ENCODE results near the gene SLC24A3. TPM values are rescaled to one million over a fixed set of nuclear protein-coding genes. Genes with fewer than 3 reads are reported as not detected.

Gene SLC24A3
- total and polyA plus RNA-seq, 9 donors = 4.8 to 40.5 (median 18.6) TPM

GRCh38 chr20:19405958-19406357 lies 193.5 kb downstream of the SLC24A3 start:
- Histone ChIP-seq H3K9me3 (no peaks in the 10 kb centered on the region), H3K4me3 (no peak overlapping the region), H3K36me3 (no peaks in the 10 kb centered on the region), H3K4me1 (ENCODE audit: insufficient read depth) (no peaks in the 10 kb centered on the region), H3K27ac (no peak overlapping the region), H3K27me3 (no peaks in the 10 kb centered on the region)
- 84 to 88% (median 87%) methylated on average over 3 of the region's 3 CpGs for WGBS, 3 donors
- DNase-seq = no peak
- no peak for TF ChIP-seq POLR2A (IDR thresholded peaks at IDR 0.05)
- TF ChIP-seq, protein P1, sequence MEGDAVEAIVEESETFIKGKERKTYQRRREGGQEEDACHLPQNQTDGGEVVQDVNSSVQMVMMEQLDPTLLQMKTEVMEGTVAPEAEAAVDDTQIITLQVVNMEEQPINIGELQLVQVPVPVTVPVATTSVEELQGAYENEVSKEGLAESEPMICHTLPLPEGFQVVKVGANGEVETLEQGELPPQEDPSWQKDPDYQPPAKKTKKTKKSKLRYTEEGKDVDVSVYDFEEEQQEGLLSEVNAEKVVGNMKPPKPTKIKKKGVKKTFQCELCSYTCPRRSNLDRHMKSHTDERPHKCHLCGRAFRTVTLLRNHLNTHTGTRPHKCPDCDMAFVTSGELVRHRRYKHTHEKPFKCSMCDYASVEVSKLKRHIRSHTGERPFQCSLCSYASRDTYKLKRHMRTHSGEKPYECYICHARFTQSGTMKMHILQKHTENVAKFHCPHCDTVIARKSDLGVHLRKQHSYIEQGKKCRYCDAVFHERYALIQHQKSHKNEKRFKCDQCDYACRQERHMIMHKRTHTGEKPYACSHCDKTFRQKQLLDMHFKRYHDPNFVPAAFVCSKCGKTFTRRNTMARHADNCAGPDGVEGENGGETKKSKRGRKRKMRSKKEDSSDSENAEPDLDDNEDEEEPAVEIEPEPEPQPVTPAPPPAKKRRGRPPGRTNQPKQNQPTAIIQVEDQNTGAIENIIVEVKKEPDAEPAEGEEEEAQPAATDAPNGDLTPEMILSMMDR (IDR thresholded peaks at IDR 0.05) = no peak
- no peak for TF ChIP-seq EP300 (IDR thresholded peaks at IDR 0.05)
- intact Hi-C loops (cut with DNase I) = no loop called here

- H3K4me1 ChIP-seq (ENCODE audit: insufficient read depth) = peaks cover 1% of the 10 kb centered on the region
- H3K27me3 ChIP-seq = no peaks in the 10 kb centered on the region
- H3K36me3 ChIP-seq = no peaks in the 10 kb centered on the region
- 79 to 88% (median 83%) methylated on average over 2 of the region's 2 CpGs for WGBS, 3 donors
- no peak overlapping the region for H3K4me3 ChIP-seq
- no peak for DNase-seq
- TF ChIP-seq, protein P1 (IDR thresholded peaks at IDR 0.05) = no peak
- TF ChIP-seq POLR2A (IDR thresholded peaks at IDR 0.05) (no peak), EP300 (IDR thresholded peaks at IDR 0.05) (no peak)
- no peaks in the 10 kb centered on the region for H3K9me3 ChIP-seq
- no peak overlapping the region for H3K27ac ChIP-seq
- intact Hi-C loops (cut with DNase I) = no loop called here
These were observed 193.9 kb downstream of the SLC24A3 start for GRCh38 chr20:19406381-19406780.

GRCh38 chr20:19407196-19407595 lies 194.8 kb downstream of the SLC24A3 start:
- 83% methylated on average over 8 of the region's 8 CpGs for WGBS, 3 donors
- no peak overlapping the region for H3K27ac ChIP-seq
- H3K9me3 ChIP-seq = no peaks in the 10 kb centered on the region
- no peaks in the 10 kb centered on the region for H3K36me3 ChIP-seq
- intact Hi-C loops (cut with DNase I) = no loop called here
- no peak overlapping the region for H3K4me3 ChIP-seq
- H3K27me3 ChIP-seq = no peaks in the 10 kb centered on the region
- H3K4me1 ChIP-seq (ENCODE audit: insufficient read depth) = peaks cover 3% of the 10 kb centered on the region
- TF ChIP-seq POLR2A (IDR thresholded peaks at IDR 0.05) (no peak), EP300 (IDR thresholded peaks at IDR 0.05) (no peak)
- TF ChIP-seq, protein P1 (IDR thresholded peaks at IDR 0.05) = no peak
- DNase-seq = no peak

GRCh38 chr20:19407736-19408135 lies 195.3 kb downstream of the SLC24A3 start:
- Histone ChIP-seq H3K27me3 (no peaks in the 10 kb centered on the region), H3K9me3 (no peaks in the 10 kb centered on the region), H3K36me3 (no peaks in the 10 kb centered on the region), H3K4me1 (ENCODE audit: insufficient read depth) (peaks cover 3% of the 10 kb centered on the region), H3K27ac (no peak overlapping the region), H3K4me3 (no peak overlapping the region)
- intact Hi-C loops (cut with DNase I) = no loop called here
- no peak for TF ChIP-seq EP300 (IDR thresholded peaks at IDR 0.05)
- TF ChIP-seq, protein P1 (IDR thresholded peaks at IDR 0.05) = no peak
- no peak for TF ChIP-seq POLR2A (IDR thresholded peaks at IDR 0.05)
- 56 to 66% (median 60%) methylated on average over 4 of the region's 4 CpGs for WGBS, 3 donors
- DNase-seq = no peak
